Body of pancreas (tissue), 4 donors: Measurements from ENCODE around the gene NKX2-2.

ENCODE experiments used
- POLR2A ChIP-seq, 3 donors: fragments of 450-650 bp; IDR thresholded peaks; one replicate each; pipeline ENCODE4 v1.6.1; 2016; ENCODE audit warnings: antibody characterized with exemption in 3 of 3, mild to moderate bottlenecking in 2 of 3
- TF ChIP-seq, protein P1 (sequence below), 7 experiments: fragments of 450-650 bp in 4 of 7; fragments of 200-600 bp in 3 of 7; sonication (generic) in 3 of 7; IDR thresholded peaks; one replicate each; pipeline ENCODE4 v1.5.1; 2016 to 2019; ENCODE audit warnings: antibody characterized with exemption in 7 of 7

DNA sequence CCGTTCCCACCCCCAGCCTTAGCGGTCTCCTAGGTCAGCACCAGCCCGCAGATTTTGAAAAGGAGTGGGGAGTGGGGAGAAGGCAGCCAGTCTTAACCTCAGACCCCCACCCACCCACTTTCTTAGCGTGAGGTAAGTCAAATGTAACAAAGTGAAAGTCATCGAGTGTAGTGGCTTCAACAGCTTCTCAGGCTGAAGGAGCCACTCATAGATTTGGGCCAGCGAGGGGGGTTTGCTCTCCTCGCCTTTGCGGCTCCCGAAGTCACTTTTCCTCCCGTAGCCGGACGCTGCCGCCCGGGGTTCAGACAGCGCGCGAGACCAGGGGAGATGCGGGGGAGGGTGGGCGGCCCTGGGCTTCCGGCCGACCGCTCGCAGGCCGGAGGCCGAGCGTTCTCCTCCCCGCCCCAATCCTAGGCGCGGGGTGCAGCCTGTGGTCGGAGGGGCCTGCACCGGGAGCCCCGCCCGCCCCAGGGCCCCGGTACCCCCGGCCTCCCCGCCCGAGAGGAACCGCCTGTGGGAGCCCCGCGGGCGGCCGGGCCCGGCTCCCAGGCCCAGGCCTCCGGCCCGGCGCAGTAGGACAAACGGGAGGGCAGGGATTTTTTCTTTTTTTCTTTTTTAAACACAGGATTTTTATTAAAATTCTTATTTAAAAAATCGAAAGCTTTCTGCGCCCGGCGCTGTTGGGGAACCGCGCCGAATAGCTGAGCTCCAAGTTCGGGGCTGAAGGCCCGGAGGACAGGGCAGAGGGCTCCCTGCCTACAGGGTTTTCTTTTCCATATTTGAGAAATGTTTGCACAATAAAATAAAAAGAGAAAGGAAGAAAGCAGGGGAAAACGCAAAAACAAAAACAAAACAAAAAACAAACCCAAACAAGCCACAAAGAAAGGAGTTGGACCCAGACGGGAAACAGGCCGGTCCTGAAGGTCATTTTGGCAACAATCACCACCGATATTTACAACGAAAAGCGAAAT, 3.2 kb downstream of the NKX2-2 start:
- TF ChIP-seq, protein P1, sequence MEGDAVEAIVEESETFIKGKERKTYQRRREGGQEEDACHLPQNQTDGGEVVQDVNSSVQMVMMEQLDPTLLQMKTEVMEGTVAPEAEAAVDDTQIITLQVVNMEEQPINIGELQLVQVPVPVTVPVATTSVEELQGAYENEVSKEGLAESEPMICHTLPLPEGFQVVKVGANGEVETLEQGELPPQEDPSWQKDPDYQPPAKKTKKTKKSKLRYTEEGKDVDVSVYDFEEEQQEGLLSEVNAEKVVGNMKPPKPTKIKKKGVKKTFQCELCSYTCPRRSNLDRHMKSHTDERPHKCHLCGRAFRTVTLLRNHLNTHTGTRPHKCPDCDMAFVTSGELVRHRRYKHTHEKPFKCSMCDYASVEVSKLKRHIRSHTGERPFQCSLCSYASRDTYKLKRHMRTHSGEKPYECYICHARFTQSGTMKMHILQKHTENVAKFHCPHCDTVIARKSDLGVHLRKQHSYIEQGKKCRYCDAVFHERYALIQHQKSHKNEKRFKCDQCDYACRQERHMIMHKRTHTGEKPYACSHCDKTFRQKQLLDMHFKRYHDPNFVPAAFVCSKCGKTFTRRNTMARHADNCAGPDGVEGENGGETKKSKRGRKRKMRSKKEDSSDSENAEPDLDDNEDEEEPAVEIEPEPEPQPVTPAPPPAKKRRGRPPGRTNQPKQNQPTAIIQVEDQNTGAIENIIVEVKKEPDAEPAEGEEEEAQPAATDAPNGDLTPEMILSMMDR (IDR thresholded peaks at IDR 0.05), result no peak
- no peak for TF ChIP-seq POLR2A (IDR thresholded peaks at IDR 0.05)
